ENCODE data around the gene UNC13D.

DNA sequence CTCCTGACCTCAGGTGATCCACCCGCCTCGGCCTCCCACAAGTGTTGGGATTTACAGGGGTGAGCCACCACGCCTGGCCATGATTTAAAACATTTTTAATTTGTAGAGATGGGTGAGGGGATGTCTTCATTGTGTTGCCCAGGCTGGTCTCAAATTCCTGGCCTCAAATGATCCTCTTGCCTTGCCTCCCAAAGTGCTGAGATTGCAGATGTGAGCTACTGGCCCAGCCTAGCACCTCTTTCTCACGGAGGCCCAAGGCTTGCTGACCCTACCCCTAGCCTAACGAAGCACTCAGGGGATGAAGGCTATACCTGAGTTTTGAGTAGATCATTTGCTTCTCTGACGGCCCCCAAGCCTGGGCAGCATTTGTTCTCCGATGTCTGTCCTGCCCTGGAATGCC is 33.0 kb downstream of the UNC13D start:
- TF ChIP-seq GATA2 (IDR thresholded peaks at IDR 0.05; ENCODE audit: low read depth, low read length) (no peak), GATA3 (IDR thresholded peaks at IDR 0.05; ENCODE audit: low read depth, low read length) (no peak)
